K562 (cell line): ENCODE data around the gene TGFBR3L. TPM values are rescaled to one million over a fixed set of nuclear protein-coding genes. Genes with fewer than 3 reads are reported as not detected.

Experiments
- ATF7 ChIP-seq: fragments of 450-650 bp; IDR thresholded peaks from 2 replicates; pipeline ENCODE4 v1.7.1; 2014; ENCODE audit warnings: mild to moderate bottlenecking, moderate library complexity
- E2F8 ChIP-seq: fragments of 450-650 bp; IDR thresholded peaks from 2 replicates; pipeline ENCODE4 v1.7.1; 2018; ENCODE audit warnings: mild to moderate bottlenecking, low read depth; ENCODE audit not compliant: partially characterized antibody
- GABPA ChIP-seq: fragments of 200-800 bp; sonication (Bioruptor generic); conservative IDR thresholded peaks from 2 replicates; pipeline ENCODE4 v1.6.1; 2016; ENCODE audit warnings: low read depth, missing genetic modification characterization, missing compliant biosample characterization
- HMG20B ChIP-seq: fragments of 250-450 bp; sonication (Bioruptor Pico); IDR thresholded peaks from 2 replicates; pipeline ENCODE4 v1.5.0; 2021; ENCODE audit warnings: mild to moderate bottlenecking
- MAFK ChIP-seq: IDR thresholded peaks from 2 replicates; pipeline ENCODE4 v1.6.1; 2011; ENCODE audit warnings: low read length, improper control_type of control experiment
- MAZ ChIP-seq, 2 experiments: fragments of 450-650 bp in 1 of 2; sonication (generic) in 1 of 2; formaldehyde crosslinking; IDR thresholded peaks in 1 of 2; conservative IDR thresholded peaks in 1 of 2; 2 replicates each; pipeline versions ENCODE4 v1.4.0 to v1.5.0; 2020; ENCODE audit warnings: mild to moderate bottlenecking in 1 of 2, missing genetic modification reagents in 1 of 2
- NCOA2 ChIP-seq, 2 experiments: fragments of 450-650 bp; IDR thresholded peaks; 2 replicates each; pipeline ENCODE4 v1.6.1; 2018; ENCODE audit warnings: mild to moderate bottlenecking in 2 of 2, moderate library complexity in 1 of 2; ENCODE audit not compliant: partially characterized antibody in 2 of 2
- NKRF ChIP-seq: fragments of 450-650 bp; IDR thresholded peaks from 2 replicates; pipeline ENCODE4 v1.6.1; 2016; ENCODE audit warnings: borderline replicate concordance
- PYGO2 ChIP-seq: fragments of 450-650 bp; IDR thresholded peaks from 2 replicates; pipeline ENCODE4 v1.6.1; 2016; ENCODE audit warnings: mild to moderate bottlenecking, missing genetic modification characterization, moderate library complexity, missing compliant biosample characterization
- SETDB1 ChIP-seq: IDR thresholded peaks from one replicate; pipeline ENCODE4 v1.6.1; 2012; ENCODE audit warnings: low read length, control low read depth, inconsistent platforms
- SMAD3 ChIP-seq: fragments of 450-650 bp; formaldehyde crosslinking; conservative IDR thresholded peaks from 2 replicates; pipeline ENCODE4 v1.4.0; 2020; ENCODE audit warnings: mild to moderate bottlenecking
- THAP12 ChIP-seq: fragments of 250-450 bp; sonication (Bioruptor Pico); IDR thresholded peaks from 2 replicates; pipeline ENCODE4 v1.9.0; 2021; ENCODE audit warnings: mild to moderate bottlenecking, inconsistent platforms
- ZNF133 ChIP-seq: fragments of 250-450 bp; sonication (Bioruptor Pico); IDR thresholded peaks from 2 replicates; pipeline ENCODE4 v1.4.0; 2020; ENCODE audit warnings: mild to moderate bottlenecking
- ZNF134 ChIP-seq: fragments of 250-450 bp; sonication (Bioruptor Pico); conservative IDR thresholded peaks from 2 replicates; pipeline ENCODE4 v1.4.0; 2020
- ZNF143 ChIP-seq: sonication (generic); formaldehyde crosslinking; IDR thresholded peaks from 2 replicates; pipeline ENCODE4 v1.9.0; 2022; ENCODE audit warnings: mild to moderate bottlenecking, missing genetic modification reagents
- ZNF384 ChIP-seq: IDR thresholded peaks from 2 replicates; pipeline ENCODE4 v1.6.1; 2012; ENCODE audit warnings: low read depth, low read length, improper control_type of control experiment
- ZNF431 ChIP-seq: sonication (generic); formaldehyde crosslinking; IDR thresholded peaks from 2 replicates; pipeline ENCODE4 v1.8.0; 2022; ENCODE audit warnings: mild to moderate bottlenecking, missing genetic modification reagents
- ZNF717 ChIP-seq: fragments of 250-450 bp; sonication (Bioruptor Pico); IDR thresholded peaks from 2 replicates; pipeline ENCODE4 v1.5.0; 2021
- ZSCAN29 ChIP-seq: fragments of 450-650 bp; IDR thresholded peaks from 2 replicates; pipeline ENCODE4 v1.6.1; 2017
- polyA plus RNA-seq, 8 experiments: library from polyadenylated mRNA; depleted of rRNA in 4 of 8; stranded (reverse) in 5 of 8; unstranded in 3 of 8; fragments of >200 nt; fragmentation: Nextera tagmentation in 2 of 8; fragmentation: Illumina TruSeq in 1 of 8; extraction: Ambion mirVana in 2 of 8; extraction: Trizol in 1 of 8; gene quantifications; 2 replicates each; pipeline versions ENCODE4 v1.2.1 to v1.2.3, GENCODE V29; 2011 to 2014; ENCODE audit warnings: inconsistent platforms in 1 of 8, missing spikeins in 1 of 8
- total RNA-seq, 7 experiments: library from RNA; depleted of rRNA in 6 of 7; stranded (reverse); fragments of >200 nt in 6 of 7; fragmentation: Illumina TruSeq in 2 of 7; extraction: Trizol in 2 of 7; gene quantifications; 2 replicates each; pipeline versions ENCODE4 v1.2.1 to v1.2.3, GENCODE V29; 2011 to 2021; ENCODE audit warnings: low replicate concordance in 1 of 7

TGFBR3L gene
- total and polyA plus RNA-seq, 9 of the 15 experiments (the other 6 are each of a cell fraction or from before 2014, with no cell fraction given), result not detected

GRCh38 chr19:7925171-7925851 lies 10.7 kb downstream of the TGFBR3L start (continued):
- TF ChIP-seq SMAD3 (CRISPR knock-in tag) (no peak), ZNF133 (CRISPR knock-in tag) (no peak), MAFK (no peak), ZNF134 (no peak), E2F8 (no peak), ZNF143 (no peak), SETDB1 (no peak), ZNF431 (CRISPR knock-in tag) (peak; percentile 75), PYGO2 (tag) (no peak), ZNF384 (no peak), MAZ (CRISPR knock-in tag; conservative IDR thresholded peaks at IDR 0.05 in 1 of 2, IDR thresholded peaks at IDR 0.05 in 1 of 2) (peak; percentile 66 to 87), ZNF717 (CRISPR knock-in tag) (no peak), ZSCAN29 (no peak), HMG20B (CRISPR knock-in tag) (no peak), NKRF (no peak), THAP12 (CRISPR knock-in tag) (peak; percentile 33; the same call in 1 of the 2 replicates), GABPA (tag) (no peak), ATF7 (peak; percentile 56), NCOA2 (IDR thresholded peaks at IDR 0.05; ENCODE audit: partially characterized antibody in 2 of 2) (no peak)
